ENCODE data around the gene ADO. TPM values are rescaled to one million over a fixed set of nuclear protein-coding genes. Genes with fewer than 3 reads are reported as not detected.

Gene ADO
- total and polyA plus RNA-seq, 10 donors = 9.0 to 21.2 (median 18.2) TPM

DNA sequence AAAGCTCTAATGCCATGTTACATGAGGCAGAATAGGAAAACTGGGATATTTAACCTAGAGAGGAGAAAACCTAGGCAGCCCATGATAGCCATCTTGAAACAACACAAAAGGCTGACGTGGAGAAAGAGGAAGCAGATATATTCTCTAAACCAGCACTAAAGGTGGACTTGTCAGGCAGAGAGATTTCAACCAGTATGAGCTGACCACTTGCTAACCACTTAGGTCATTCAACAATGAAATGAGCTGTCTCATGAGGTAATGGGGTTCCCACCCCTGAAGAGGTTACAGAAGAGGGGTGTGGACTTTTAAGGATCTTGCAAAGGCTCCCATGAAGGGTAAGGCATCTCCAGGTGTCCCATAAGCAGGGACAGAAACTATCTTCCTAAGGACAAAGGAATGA is 38.5 kb downstream of the ADO start:
- no peaks in the 10 kb centered on the region for H3K4me1 ChIP-seq
- 20 to 43% (median 35%) methylated on average over 1 of the region's 1 CpG for WGBS, 5 donors
- H3K9me3 ChIP-seq = peaks cover 0 to 18% (median 15%) of the 10 kb centered on the region in 8 donors
- TF ChIP-seq POLR2A (IDR thresholded peaks at IDR 0.05) (no peak), CTCF (IDR thresholded peaks at IDR 0.05 in 8 of 11, conservative IDR thresholded peaks at IDR 0.05 in 3 of 11) (no peak), POLR2AphosphoS5 (IDR thresholded peaks at IDR 0.05) (no peak)
- H3K27me3 ChIP-seq (replicated peaks in 1 of 7) = no peaks in the 10 kb centered on the region
- no peak overlapping the region for H3K4me3 ChIP-seq
- no peak for DNase-seq
- intact Hi-C loops (cut with DNase I; ENCODE audit: low total_unique reads) = no loop called here
- no peak overlapping the region for H3K27ac ChIP-seq
- no peaks in the 10 kb centered on the region for H3K36me3 ChIP-seq

- WGBS, 5 donors = 41 to 73% (median 62%) methylated on average over 3 of the region's 3 CpGs
- H3K4me1 ChIP-seq = no peaks in the 10 kb centered on the region
- intact Hi-C loops (cut with DNase I; ENCODE audit: low total_unique reads) = no loop called here
- no peaks in the 10 kb centered on the region for H3K36me3 ChIP-seq
- H3K9me3 ChIP-seq = peaks cover 0 to 24% (median 18%) of the 10 kb centered on the region in 8 donors
- no peak overlapping the region for H3K27ac ChIP-seq
- H3K27me3 ChIP-seq (replicated peaks in 1 of 7) = no peaks in the 10 kb centered on the region
- H3K4me3 ChIP-seq = no peak overlapping the region
- DNase-seq = no peak
- no peak for TF ChIP-seq POLR2A (IDR thresholded peaks at IDR 0.05)
- no peak for TF ChIP-seq CTCF (IDR thresholded peaks at IDR 0.05 in 8 of 11, conservative IDR thresholded peaks at IDR 0.05 in 3 of 11)
- TF ChIP-seq POLR2AphosphoS5 (IDR thresholded peaks at IDR 0.05) = no peak
Measured at GRCh38 chr10:62843600-62843999, 39.1 kb downstream of the ADO start.

DNA sequence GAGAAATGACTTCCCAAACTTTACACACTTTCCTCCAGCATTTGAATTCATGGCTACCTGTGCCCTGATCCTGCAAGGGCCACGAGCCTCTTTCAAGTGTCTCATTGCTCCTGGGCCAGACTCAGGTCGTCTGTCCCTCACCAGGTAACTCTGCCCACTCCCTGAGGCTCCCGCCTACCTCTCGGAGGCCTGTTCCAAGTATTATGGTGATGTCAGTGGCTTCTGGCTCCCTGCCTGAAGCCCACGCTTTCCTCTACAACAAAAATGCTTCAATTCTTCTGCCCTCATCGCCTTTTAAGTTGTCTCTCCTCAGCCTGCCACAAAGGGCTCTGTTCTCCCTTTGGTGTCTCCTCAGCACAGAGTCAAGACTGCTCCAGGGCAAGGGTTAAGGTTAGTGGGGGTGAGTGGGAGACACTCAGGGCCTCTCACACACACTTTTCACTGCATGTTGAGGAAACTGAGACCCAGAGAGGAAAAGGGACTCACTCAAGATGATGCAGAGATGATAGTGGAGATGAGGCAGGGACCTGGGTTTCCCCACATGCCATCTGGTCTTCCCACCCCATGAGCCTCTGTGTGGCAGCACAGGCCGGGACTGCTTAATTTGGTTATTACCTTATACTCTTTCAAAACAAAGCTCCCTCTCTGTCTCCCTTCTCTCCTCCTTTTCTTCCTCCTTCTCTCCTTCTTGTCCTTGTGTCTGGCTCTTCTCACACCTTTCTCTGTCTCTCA is 39.9 kb downstream of the ADO start:
- Histone ChIP-seq H3K4me3 (no peak overlapping the region), H3K36me3 (no peaks in the 10 kb centered on the region), H3K9me3 (peaks cover 0 to 27% (median 18%) of the 10 kb centered on the region in 8 donors), H3K4me1 (no peaks in the 10 kb centered on the region), H3K27me3 (replicated peaks in 1 of 7) (no peaks in the 10 kb centered on the region), H3K27ac (no peak overlapping the region)
- DNase-seq = no peak
- TF ChIP-seq CTCF (IDR thresholded peaks at IDR 0.05 in 8 of 11, conservative IDR thresholded peaks at IDR 0.05 in 3 of 11) (no peak), POLR2AphosphoS5 (IDR thresholded peaks at IDR 0.05) (no peak), POLR2A (IDR thresholded peaks at IDR 0.05) (no peak)
- intact Hi-C loops (cut with DNase I; ENCODE audit: low total_unique reads) = no loop called here
- WGBS, 5 donors = 76 to 80% (median 79%) methylated on average over 7 of the region's 7 CpGs

- DNase-seq = no peak
- H3K4me3 ChIP-seq = no peak overlapping the region
- peaks cover 0 to 24% (median 11%) of the 10 kb centered on the region in 6 donors for H3K4me1 ChIP-seq
- H3K27me3 ChIP-seq (replicated peaks in 1 of 7) = no peaks in the 10 kb centered on the region
- intact Hi-C loops (cut with DNase I; ENCODE audit: low total_unique reads) = no loop called here
- H3K9me3 ChIP-seq = peaks cover 0 to 27% (median 18%) of the 10 kb centered on the region in 8 donors
- no peaks in the 10 kb centered on the region for H3K36me3 ChIP-seq
- TF ChIP-seq POLR2AphosphoS5 (IDR thresholded peaks at IDR 0.05) = no peak
- no peak for TF ChIP-seq POLR2A (IDR thresholded peaks at IDR 0.05)
- TF ChIP-seq CTCF (IDR thresholded peaks at IDR 0.05 in 8 of 11, conservative IDR thresholded peaks at IDR 0.05 in 3 of 11) = no peak
- H3K27ac ChIP-seq = no peak overlapping the region
Measured at GRCh38 chr10:62847433-62847832, 42.9 kb downstream of the ADO start.
